Activated CD4-positive, alpha-beta T cell treated with anti-CD3 and anti-CD28 coated beads for 24 hours (primary cell): ENCODE data around the gene CACNG3.
"Not testable (repeated sequence)": the region's sequence is repeated elsewhere in the genome, so short reads cannot be mapped to it uniquely, and the experiment has no call there.

Experiments
- DNase-seq, 2 donors: peaks; one replicate each; pipeline ENCODE4 v3.0.0-alpha.2; 2020; ENCODE audit warnings: low read depth in 2 of 2

Gene CACNG3

DNA sequence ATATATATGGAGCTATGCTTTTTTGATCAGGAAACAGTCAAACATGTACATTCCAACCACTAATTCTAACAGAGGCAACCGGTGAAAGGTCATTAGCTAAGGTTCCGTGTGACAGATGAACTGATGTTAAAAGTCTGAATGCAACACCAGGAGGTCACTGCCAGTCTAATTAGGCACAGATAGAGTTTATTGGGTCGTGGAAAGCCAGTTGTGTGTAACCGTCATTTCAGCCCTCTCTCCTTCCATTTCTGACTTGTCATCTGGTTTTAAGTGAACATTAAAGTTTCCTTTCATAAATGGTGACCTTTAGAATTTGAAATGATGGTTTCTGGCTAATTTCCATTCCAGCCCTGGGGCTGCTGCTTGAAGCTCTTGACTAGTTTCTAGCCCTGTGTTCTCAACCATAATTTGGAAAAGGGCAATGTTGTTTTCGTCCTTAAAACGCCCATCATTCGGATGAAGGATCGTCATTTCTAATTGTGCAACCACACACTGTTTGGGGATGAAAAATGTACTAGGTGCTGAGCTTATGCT, 23.9 kb downstream of the CACNG3 start:
- no peak for DNase-seq

DNA sequence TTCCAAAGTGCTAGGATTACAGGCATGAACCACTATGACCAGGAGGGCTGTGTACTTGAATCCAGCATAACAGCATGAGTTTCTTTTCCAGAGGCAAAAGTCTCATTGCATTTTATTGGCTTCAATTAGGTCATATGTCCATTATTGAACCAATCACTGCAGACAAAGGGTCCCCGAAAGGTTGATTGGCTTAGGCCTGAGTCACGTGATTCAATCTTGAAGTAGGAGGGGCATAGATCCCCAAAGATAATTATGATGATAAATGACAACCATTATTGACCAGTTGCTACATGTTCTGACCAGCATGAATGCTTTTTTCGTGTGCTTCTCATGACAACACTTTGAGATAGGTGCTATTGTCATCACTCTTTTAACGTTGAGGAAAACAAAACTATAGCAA, 25.3 kb downstream of the CACNG3 start:
- DNase-seq = no peak

- DNase-seq = no peak
These were observed 26.0 kb downstream of the CACNG3 start for GRCh38 chr16:24282141-24282540.

DNA sequence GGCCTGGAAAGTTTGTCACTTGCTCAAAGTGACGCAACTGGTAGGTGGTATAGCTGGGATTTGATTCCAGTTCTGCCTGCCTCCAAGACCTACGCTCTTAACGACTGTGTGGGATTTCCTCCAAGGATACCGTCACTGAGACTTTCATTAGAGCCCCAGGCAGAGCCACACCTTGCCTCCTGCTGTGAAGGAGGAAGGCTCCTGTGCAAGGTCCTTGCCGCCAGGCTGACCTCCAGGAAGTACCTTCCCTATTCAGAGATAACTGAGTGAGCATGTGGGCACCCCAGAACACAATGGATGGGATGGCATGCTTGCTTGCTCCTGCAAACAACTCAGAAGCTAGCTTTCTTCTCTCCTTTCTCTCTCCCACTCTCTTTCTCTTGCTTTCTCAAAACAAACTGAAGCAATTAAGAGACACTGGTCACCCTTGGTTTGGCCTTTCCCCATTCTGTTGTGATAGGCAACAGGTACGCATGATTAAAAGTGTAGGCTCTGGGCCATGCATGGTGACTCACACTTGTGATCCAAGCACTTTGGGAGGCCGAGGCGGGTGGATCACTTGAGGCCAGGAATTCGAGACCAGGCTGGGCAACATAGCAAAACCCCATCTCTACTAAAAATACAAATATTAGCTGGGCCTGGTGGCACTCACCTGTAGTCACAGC, 30.7 kb downstream of the CACNG3 start:
- no peak for DNase-seq

DNA sequence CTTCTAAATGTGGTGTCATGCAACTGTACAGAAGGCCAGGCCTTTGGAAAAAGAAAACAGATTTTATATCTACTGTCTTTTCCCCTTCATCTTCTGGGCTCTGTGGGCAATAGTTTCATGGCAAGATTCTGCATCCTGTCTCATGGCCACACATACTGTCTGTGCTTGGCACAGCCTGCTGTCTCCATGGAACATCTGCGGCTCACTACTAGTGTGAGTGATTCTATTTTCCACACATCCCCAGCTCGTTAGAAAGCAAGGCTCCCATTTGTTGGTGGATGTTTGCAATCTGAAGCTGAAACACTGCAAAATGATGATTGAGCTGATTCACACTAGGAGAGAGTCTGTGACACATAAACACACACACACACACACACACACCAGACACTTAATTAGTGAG, 32.4 kb downstream of the CACNG3 start:
- DNase-seq = no peak

GRCh38 chr16:24289166-24289700, 33.1 kb downstream of the CACNG3 start:
- no peak for DNase-seq

DNA sequence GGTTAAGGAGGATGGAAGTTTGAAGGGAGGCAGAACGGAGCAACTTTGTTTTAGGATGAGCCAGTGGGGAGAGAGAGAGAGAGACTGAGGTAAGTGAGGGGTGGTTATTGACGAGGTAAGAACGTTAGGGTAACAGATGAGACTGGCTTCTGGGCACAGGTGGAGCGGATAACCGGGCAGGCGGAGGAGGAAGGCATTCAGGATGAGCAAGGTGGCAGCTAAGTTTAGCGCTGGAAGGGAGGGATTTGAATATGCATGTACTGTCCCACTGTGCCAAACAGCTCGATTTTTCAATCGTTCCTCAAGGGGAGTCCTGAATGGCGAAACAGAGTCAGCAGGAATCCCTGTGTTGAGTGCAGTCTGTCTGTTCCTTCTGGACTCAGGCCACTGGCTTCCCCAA, 35.8 kb downstream of the CACNG3 start:
- no peak for DNase-seq

GRCh38 chr16:24294131-24294530, 38.0 kb downstream of the CACNG3 start:
- no peak for DNase-seq

GRCh38 chr16:24297375-24297774, 41.2 kb downstream of the CACNG3 start:
- no peak for DNase-seq

DNA sequence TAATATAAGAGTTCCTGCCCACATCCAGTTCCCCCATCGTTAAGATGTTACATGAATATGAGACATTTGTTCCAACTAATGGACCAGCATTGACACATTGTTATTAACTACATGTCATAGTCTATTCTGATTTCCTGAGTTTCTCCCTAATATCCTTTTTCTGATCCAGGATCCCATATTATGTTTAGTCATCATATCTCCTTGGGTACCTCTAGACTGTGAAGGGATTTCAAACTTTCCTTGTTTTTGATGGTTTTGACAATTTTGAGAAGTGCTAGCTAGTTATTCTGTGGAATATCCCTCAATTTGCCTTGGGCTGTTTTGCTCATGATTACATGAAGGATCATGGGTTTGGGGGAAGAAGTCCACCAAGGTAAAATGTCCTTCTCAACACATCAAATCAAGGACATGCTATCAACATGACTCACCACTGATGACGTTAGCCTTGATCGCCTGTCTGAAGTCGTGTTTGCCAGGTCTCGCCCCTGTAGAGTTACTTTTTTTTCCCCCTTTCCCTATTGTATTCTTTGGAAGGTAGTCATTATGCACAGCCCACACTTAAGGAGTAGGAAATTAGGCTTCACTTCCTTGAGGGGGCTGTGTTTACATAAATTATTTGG, 42.5 kb downstream of the CACNG3 start:
- no peak for DNase-seq

DNA sequence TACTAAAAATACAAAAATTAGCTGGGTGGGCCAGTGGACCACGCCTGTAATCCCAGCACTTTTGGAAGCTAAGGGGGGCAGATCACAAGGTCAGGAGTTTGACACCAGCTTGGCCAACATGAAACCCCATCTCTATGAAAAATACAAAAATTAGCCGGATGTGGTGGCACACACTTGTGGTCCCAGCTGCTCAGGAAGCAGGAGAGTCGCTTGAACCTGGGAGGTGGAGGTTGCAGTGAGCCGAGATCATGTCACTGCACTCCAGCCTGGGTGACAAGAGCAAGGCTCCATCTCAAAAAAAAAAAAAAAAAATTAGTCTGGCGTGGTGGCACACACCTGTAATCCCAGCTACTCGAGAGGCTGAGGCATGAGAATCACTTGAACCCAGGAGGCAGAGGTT, 44.6 kb downstream of the CACNG3 start:
- not testable (repeated sequence) for DNase-seq

DNA sequence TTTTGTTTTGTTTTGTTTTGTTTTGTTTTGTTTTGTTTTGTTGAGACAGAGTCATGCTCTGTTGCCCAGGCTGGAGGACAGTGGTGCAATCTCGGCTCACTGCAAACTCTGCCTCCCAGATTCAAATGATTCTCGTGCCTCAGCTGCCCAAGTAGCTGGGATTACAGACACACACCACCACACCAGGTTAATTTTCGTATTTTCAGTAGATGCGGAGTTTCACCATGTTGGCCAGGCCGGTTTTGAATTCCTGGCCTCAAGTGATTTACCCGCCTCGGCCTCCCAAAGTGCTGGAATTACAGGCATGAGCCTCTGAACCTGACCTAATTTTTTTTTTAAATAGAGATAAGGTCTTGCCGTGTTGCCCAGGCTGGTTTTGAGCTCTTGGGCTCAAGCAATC, 46.5 kb downstream of the CACNG3 start:
- no peak for DNase-seq

DNA sequence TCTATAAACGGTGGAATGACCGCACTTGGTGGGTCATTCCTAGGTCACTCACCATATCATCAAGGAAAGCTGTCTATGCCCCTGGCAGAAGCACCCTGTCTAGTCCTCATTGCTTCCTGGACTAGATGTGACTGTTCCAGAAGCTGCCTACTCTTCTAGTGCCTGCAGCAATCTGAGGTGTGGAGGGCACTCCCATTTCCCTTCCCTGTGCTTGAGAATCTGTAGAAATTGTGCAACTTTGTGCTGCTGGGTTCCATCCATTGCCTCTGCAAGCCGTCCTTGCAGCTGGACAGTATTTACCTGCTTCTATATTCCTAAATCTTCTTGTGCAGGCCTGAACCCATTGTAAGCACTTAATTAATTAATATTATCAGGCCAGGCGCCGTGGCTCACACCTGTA, 52.1 kb downstream of the CACNG3 start:
- no peak for DNase-seq

- DNase-seq = peak; percentile 2 to 31
These were observed 53.4 kb downstream of the CACNG3 start for GRCh38 chr16:24309258-24310142.

GRCh38 chr16:24315343-24315742, 59.2 kb downstream of the CACNG3 start:
- DNase-seq = no peak

DNA sequence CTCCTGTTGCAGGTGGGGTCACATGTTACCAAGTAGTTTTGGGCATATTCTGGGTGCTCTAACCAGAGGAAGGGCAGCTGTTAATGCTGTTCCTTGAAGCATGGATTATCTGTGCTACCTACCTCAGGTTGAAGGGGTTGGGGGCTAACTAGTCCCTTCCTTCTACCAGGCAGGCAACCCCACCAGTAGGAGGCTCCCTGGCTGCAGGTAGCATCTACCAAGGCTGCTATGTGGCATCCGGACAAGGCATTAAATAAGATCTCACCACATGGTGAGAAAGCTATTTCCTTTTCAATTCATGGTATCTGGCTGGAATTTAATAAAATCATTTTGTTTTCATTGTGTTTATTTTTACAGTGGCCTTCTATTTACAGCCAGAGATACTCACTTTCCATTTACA, 62.5 kb downstream of the CACNG3 start:
- DNase-seq = no peak

- no peak for DNase-seq
These were observed 63.1 kb downstream of the CACNG3 start for GRCh38 chr16:24319126-24319814.

DNA sequence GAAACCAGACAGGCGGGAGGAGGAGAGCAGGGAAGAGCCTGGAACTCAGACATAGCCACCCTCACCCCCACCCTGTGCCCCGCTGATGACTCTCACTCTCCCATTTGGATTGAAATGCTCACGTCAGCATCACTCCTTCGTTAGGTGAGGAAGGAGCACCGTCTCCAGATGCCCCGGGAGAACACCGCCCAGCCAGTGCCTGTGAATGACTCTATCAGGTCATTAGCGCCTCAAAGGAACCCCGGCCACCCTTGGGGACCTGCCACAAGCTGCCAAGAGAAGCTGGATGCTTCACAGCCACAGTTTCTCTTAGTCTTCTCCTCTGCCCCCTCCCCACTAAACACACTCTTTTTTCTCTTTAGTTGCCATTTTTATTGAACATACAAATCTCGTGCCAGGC, 66.0 kb downstream of the CACNG3 start:
- no peak for DNase-seq

- no peak for DNase-seq
These were observed 68.3 kb downstream of the CACNG3 start for GRCh38 chr16:24324421-24324820.

- no peak for DNase-seq
These were observed 72.8 kb downstream of the CACNG3 start for GRCh38 chr16:24328835-24329452.

- no peak for DNase-seq
These were observed 76.0 kb downstream of the CACNG3 start for GRCh38 chr16:24332178-24332577.
